NOMO-1 treated with DMSO at 0.1 percent for 48 hours (cell line): ENCODE data around the gene PROSER3.

ENCODE experiments used
- DNase-seq: peaks from one replicate; lab custom pipeline; 2025; ENCODE audit not compliant: unreplicated experiment; lab: John Stamatoyannopoulos, UW

Gene PROSER3

DNA sequence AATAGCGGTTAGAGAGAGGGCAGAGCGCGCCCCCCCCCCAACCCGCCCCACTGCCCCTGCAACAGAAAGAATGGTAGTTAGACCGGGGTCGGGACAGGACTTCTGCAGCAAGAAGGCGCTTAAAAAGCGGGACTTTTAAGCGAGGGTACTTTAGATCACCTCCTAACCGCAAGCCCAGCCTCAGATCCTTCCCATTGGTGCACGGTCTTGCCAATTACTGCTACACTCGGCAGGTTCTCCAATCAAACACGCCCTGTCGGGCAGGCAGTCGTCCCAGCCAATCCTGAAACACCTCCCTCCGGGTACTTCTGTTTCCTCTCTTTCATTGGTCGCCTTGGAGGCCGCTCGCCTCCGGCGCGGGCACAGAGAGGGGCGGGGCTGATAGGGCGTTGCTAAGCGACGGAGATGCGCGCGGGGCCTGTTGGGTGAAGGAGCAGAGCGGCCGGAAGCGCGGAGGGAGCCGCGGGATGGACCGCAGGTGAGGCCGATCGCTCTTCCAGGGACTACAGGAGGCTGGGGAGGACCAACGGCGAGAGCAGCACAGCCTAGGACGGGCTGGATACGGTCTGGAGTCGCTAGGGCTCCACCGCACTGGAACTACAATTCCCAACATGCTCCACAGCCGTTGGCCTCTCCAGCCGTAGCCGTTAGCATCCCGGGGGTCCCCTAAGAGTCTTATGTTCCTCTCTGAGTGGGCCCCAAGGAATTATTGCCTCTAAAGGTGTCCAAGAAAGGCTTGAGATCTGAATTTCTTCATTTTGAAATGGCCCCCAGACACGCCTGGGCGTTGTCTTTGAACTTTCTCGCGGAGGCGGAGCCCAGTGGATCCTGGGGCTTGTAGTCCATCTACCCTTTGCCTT, at the start of gene PROSER3:
PROSER3 (plus strand) TSS at position 428 of the 860 bp plus-strand sequence; CDS start at position 468, 40 bp downstream.
- DNase-seq, result peak; percentile 99

DNA sequence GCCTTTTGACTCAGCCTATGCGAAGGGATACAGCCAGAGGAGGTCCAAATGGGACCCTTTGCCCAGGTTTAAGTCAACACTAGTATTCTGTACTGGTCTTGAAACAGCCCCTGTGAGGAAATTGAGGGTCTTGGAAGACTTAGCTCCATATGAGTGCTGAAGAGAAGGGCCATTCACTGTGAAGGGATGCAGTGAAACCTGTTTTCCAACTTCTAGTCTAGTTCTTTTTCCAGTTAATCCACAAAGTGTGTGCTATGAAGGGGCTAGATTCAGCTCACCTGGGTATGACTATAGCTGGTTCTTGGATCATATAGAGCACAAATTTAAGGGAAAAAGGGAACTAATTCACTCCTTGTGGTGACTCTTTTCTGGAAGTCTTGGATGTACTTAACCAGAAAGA, 49.6 kb upstream of the PROSER3 start:
- no peak for DNase-seq

- no peak for DNase-seq
Observed at GRCh38 chr19:35710784-35711723, 46.9 kb upstream of the PROSER3 start.

DNA sequence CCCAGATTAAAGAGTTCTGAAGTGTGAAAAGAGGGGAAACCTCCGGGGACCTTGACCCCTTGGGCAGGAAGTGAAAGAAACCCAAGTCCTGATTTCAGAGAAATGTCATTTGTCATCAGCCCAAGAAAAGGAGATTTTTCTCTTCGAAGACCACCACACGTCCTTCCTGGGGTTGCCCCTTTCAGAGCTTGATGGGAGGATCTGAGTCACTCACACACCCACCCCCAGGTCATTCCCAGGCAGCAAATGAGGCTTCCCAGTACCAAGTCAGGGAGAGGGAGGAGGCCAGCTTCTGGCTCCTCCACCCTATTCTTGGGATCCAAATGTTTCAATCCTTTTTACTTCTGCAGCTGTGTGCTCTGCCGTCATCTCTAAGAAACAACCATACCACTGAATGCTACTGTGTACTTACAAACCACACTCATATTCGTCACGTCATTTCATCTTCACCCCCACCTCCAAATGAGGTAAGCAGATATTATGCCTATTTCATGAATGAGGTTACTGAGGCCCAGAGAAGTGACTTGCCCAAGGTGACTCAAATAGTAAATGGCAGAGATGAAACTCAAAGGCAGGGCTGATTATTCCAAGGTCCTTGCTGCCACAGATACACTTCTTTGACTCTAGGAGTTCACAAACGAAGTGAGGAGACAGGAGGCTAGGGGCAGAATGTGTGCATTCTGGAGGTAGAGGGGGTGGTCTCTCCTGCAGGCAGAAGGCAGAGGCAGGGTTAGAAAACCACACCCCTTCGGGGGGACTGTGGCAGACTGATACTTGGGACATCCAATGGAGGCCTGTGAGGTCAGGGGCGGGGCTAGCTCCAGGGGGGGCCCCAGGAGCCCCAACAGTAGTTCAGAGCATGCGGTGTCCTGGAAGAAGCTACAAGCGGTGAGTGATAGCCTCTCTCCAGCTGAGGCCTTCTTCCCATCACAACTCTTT, 45.1 kb upstream of the PROSER3 start:
- DNase-seq, result no peak

DNA sequence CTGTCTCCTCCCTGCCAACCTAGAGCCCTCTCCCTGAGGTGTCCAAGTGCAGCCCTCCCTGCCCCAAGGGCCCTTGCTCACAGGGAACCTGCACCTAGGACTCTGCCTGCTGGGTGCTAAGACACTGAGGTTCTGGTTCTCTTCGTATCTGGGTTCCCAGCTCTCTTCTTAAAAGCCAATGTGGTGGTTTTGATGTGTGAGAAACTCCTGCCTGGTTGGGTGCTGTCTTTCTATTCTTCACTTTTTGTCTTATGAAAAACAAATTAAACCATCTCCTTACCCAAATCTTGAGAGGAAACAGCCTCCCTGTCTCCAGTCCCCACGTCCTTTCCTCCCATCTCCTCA, 44.5 kb upstream of the PROSER3 start:
- no peak for DNase-seq

GRCh38 chr19:35713904-35714495, 44.0 kb upstream of the PROSER3 start:
- no peak for DNase-seq

- DNase-seq, result no peak
Observed at GRCh38 chr19:35714601-35715354, 43.2 kb upstream of the PROSER3 start.

- DNase-seq, result no peak
Observed at GRCh38 chr19:35715355-35715809, 42.6 kb upstream of the PROSER3 start.

GRCh38 chr19:35715981-35716800, 41.8 kb upstream of the PROSER3 start:
- DNase-seq, result no peak

GRCh38 chr19:35716801-35717664, 40.9 kb upstream of the PROSER3 start:
- peak; percentile 95 for DNase-seq

- DNase-seq, result no peak
Observed at GRCh38 chr19:35717665-35718344, 40.2 kb upstream of the PROSER3 start, which contains the start of gene KMT2B. KMT2B (plus strand) TSS chr19:35718003; CDS start chr19:35718019, 16 bp downstream.

GRCh38 chr19:35718345-35719041, 39.5 kb upstream of the PROSER3 start:
- DNase-seq, result no peak

DNA sequence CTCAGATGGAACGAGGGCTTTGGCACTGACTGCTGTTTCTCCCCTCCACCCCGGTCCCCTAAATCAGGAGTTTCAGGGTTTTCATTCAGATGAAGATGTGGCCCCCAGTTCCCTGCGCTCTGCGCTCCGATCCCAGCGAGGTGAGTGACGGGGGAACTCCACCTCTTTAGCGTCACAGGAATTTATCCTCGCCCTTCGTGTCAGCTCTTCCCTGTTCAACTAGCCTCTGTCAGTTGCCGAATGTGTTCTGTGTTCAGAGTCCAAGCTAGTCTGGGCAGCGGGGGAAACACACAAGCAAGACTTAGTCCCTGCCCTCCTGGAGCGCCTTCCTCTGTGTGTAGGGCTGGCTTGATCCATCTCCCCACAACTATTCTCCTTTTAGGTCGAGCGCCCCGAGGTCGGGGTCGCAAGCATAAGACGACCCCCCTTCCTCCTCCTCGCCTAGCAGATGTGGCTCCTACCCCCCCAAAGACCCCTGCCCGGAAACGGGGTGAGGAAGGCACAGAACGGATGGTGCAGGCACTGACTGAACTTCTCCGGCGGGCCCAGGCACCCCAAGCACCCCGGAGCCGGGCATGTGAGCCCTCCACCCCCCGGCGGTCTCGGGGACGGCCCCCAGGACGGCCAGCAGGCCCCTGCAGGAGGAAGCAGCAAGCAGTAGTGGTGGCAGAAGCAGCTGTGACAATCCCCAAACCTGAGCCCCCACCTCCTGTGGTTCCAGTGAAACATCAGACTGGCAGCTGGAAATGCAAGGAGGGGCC, 38.4 kb upstream of the PROSER3 start:
- no peak for DNase-seq

- no peak for DNase-seq
Observed at GRCh38 chr19:35720163-35720524, 37.8 kb upstream of the PROSER3 start.

GRCh38 chr19:35720648-35721047, 37.3 kb upstream of the PROSER3 start:
- no peak for DNase-seq

DNA sequence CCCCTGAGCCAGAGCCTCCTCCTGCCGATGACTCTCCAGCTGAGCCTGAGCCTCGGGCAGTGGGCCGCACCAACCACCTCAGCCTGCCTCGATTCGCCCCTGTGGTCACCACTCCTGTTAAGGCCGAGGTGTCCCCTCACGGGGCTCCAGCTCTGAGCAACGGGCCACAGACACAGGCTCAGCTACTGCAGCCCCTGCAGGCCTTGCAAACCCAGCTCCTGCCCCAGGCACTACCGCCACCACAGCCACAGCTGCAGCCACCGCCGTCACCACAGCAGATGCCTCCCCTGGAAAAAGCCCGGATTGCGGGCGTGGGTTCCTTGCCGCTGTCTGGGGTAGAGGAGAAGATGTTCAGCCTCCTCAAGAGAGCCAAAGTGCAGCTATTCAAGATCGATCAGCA, 36.6 kb upstream of the PROSER3 start:
- DNase-seq, result no peak
